ENCODE data around the gene SLFNL1.

Gene SLFNL1

DNA sequence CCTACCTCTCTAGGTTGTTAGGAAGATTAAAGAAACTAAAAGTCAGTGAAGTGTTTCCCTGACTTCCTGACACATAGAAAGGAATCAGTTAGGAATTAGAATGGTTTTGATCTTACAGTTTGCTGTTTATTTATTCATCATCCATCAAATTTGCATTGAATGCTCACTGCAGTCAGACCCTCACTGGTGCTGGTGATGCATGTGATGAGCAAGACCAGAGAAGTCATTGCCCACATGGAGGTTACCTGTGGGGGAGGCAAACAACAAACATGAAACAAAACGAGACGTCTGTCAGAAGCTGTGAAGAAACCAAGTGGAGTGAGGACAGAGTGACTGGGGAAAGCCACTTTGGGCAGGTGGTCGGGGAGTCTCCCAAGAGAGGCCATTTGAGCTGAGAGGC is 35.6 kb downstream of the SLFNL1 start:
- no peak for DNase-seq

- DNase-seq: no peak
Measured at GRCh38 chr1:40985161-40985560, 36.4 kb downstream of the SLFNL1 start.

DNA sequence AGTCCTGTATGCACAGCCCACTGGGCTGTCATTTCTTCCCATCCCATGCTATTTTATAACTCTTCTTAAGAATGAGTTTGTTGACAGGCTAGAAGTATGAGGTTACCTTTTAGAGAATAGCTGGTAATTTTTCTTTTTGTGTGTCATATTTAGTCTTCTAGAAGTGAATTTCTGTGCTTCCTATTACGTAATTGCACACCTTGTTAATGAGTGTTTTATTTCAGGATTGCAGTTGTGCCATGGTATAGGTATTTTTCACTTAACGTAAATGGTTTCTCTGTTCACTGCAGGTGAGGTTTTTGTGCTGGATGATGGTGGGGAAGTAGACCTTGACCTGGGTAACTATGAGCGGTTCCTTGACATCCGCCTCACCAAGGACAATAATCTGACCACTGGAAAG is 37.0 kb downstream of the SLFNL1 start:
- DNase-seq: no peak

GRCh38 chr1:40984066-40984465 is 37.5 kb downstream of the SLFNL1 start:
- DNase-seq: no peak

- no peak for DNase-seq
Measured at GRCh38 chr1:40983286-40983685, 38.2 kb downstream of the SLFNL1 start.

GRCh38 chr1:40982721-40983120 is 38.8 kb downstream of the SLFNL1 start:
- DNase-seq: no peak

DNA sequence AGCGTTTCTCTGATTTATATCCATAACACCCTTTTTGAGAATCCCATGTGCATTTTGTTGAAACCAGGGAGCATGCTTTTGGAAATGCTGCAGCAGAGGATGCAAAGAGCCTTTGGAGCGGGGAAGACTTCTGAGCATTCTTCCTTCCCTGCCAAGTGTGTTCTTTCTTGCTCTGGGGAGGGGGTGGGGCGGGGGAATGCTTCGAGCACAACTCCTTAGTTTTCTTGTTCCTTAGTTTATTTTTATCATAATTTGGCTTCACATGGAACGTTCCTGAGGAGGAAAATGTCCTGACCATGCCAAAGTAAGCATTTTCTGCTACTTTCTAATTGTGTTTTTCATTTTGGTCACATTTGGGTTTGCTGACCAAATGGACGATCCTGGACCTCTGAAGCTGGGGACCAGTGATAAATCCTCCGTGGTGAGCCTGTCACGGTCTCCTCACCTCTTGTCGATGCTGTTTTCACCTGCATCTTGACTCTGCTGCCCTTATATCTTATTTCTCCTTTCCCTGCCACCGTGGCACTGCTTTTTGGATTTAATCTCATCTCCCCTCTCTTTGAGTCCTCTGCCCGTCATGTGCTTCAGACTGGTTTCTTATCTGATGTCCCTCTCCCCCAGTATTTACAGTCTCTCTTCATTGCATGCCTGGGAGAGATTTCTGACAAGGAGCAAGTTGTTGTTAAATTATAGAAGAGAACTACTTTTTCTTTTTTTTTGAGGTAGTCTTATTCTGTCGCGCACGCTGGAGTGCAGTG is 39.7 kb downstream of the SLFNL1 start:
- no peak for DNase-seq

GRCh38 chr1:40980453-40981121 is 40.9 kb downstream of the SLFNL1 start:
- DNase-seq: peak; percentile 61

- DNase-seq: no peak
Measured at GRCh38 chr1:40980068-40980452, 41.5 kb downstream of the SLFNL1 start.

- DNase-seq: peak; percentile 96
Measured at GRCh38 chr1:40979241-40980067, 42.1 kb downstream of the SLFNL1 start, which contains the start of gene CTPS1. TSS of gene CTPS1 (plus strand) at chr1:40979696. CDS start at chr1:40983291, 3,595 bp downstream.

DNA sequence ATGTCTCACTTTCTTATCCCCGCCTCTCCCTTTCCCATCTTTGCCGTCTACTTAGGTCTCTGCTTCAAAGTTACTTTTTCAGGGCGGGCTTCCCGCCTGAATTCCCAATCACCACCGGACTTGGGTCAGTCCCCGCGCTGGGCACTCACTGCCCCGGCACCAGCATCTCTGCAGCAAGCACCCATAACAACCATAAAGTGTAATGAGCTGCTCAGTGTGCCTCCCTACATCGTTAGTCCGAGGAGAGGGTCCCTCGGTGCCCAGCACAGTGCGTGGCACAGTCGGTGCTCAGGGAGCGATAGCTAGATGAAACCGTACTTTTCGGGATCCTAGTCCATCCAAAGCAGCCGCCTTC is 42.7 kb downstream of the SLFNL1 start:
- DNase-seq: no peak

DNA sequence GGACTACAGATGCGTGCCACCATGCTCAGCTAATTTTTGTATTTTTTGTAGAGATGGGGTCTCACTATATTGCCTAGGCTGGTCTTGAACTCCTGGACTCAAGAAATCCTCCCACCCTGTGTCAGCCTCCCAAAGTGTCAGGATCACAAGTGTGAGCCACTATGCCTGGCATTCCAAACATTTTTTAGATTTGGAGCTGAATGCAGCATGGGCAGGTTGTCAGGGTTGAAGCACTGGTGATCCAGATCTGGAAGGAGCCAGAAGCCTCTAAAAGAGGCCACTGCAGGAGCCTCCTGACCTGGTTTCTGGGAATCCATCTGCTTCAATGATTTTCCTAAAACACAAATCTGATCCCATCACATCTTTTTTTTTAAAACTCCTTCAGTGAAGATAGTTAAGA is 43.8 kb downstream of the SLFNL1 start:
- no peak for DNase-seq

GRCh38 chr1:40976952-40977690 is 44.4 kb downstream of the SLFNL1 start:
- DNase-seq: no peak

GRCh38 chr1:40974945-40975344 is 46.6 kb downstream of the SLFNL1 start:
- no peak for DNase-seq

DNA sequence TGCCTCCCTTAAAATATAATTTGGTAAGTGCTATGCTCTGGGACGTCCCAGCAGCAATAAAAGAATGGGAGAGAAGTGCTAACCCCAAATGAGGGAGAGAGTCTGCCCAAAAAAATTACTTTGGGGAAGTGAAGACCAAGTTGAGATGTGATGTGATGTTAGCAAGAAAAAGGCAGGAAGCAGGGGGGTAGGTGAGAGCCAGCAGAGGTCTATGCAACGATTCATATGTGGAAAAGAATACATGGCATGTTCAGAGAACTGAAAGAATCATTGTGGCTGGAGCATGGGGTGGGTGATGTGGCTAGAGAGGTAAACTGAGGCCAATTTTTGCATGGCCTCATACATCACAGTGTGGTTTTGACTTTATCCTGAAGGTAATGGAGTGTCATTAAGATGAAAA is 47.6 kb downstream of the SLFNL1 start:
- DNase-seq: no peak

DNA sequence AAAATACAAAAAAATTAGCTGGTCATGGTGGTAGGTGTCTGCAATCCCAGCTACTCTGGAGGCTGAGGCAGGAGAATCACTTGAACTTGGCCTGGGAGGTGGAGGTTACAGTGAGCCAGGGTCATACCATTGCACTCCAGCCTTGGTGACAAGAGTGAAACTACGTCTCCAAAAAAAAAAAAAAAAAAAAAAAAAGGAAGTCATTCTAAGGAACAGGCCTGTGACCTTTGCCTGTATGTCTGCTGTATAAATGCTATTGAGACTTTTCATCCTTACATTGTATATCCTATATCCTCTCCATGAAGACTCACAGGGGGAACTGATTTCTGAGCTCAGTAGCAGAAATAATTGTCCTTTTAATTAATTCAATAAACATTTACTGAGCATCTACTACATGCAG is 49.6 kb downstream of the SLFNL1 start:
- DNase-seq: no peak

- no peak for DNase-seq
Measured at GRCh38 chr1:40969445-40969844, 52.1 kb downstream of the SLFNL1 start.

DNA sequence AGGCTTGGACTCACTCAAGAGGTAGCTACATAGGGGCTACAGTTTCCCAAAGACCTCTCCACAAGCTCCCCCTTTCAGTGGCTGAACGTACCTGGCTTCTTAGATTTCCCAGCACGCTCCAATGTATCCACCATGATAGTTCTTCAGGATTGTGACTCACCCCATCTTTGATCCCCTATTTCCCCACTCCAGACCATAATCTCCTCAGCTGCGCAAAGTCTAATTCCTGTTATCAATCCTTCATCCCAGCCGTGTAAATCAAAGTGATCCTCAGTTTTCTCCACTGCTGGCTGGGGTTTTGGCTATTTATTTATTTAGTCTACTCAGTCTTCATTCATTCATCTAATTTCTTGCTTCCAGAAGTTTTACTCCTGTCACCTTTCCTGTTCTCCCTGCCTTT is 55.1 kb downstream of the SLFNL1 start:
- no peak for DNase-seq

All from stimulated activated CD4-positive, alpha-beta T cell treated with anti-CD3 and anti-CD28 coated beads, Interleukin-4, amount 100 ng/mL, for 24 hours (primary cell).